GM12878 (cell line): ENCODE measurements around the gene RLIM. TPM values are rescaled to one million over a fixed set of nuclear protein-coding genes. Genes with fewer than 3 reads are reported as not detected.
A peak's percentile ranks its signal among the peaks of the same experiment; 100 is the strongest.

Experiments used
- ATAC-seq: fragments of 200-7000 bp; cut with Tn5 transposase; 3 replicates; pipeline ENCODE4 v1.9.1; 2020; ENCODE audit warnings: mild to moderate bottlenecking, moderate library complexity
- BruUV-seq: library from RNA; stranded (reverse); fragments of 400-500 nt; replicated peaks from 2 replicates; lab custom pipeline; 2021; lab: Mats Ljungman, UMichigan
- CTCF ChIA-PET: fragments of 300-600 bp; sonication (Branson Sonifier 250); formaldehyde crosslinking; extraction: SDS; loops from one replicate; lab custom pipeline; 2021; ENCODE audit warnings: inconsistent platforms; lab: Yijun Ruan, JAX
- POLR2A ChIA-PET: fragments of 350-600 bp; formaldehyde crosslinking; extraction: SDS; loops from one replicate; lab custom pipeline; 2021; ENCODE audit warnings: inconsistent platforms; lab: Charles Lee
- RAD21 ChIA-PET: fragments of 300-600 bp; sonication (Branson Sonifier 250); formaldehyde crosslinking; loops from one replicate; lab custom pipeline; 2023; ENCODE audit warnings: antibody characterized with exemption; ENCODE audit not compliant: unreplicated experiment; lab: Charles Lee
- SMC1A ChIA-PET: fragments of 300-600 bp; sonication (Branson Sonifier 250); formaldehyde crosslinking; loops from one replicate; lab custom pipeline; 2023; ENCODE audit not compliant: unreplicated experiment, uncharacterized antibody; lab: Charles Lee
- DNase-seq: peaks from one replicate; pipeline ENCODE4 v3.0.0-alpha.2; 2011; ENCODE audit warnings: low read depth, low spot score
- FAIRE-seq: peaks from 3 replicates; lab custom pipeline; 2011; peaks lifted over from hg19 to GRCh38; lab: Jason Lieb, UNC
- H2AFZ ChIP-seq: 2 replicates; pipeline ENCODE4 v1.6.0; 2011; ENCODE audit warnings: low read depth, low read length, control low read depth; ENCODE audit not compliant: control insufficient read depth
- H3K27ac ChIP-seq: 2 replicates; pipeline ENCODE4 v1.5.1; 2011; ENCODE audit warnings: control low read depth; ENCODE audit not compliant: control insufficient read depth, insufficient read depth
- H3K27me3 ChIP-seq, 2 experiments: replicated peaks in 1 of 2; 2 replicates each; pipeline versions ENCODE4 v1.6.0 to v1.6.1; 2011; ENCODE audit warnings: low read length in 1 of 2; ENCODE audit not compliant: control insufficient read depth in 2 of 2, insufficient read depth in 2 of 2
- H3K36me3 ChIP-seq, 2 experiments: 2 replicates each; pipeline ENCODE4 v1.5.1; 2011; ENCODE audit warnings: low read length in 1 of 2; ENCODE audit not compliant: control insufficient read depth in 2 of 2, insufficient read depth in 2 of 2
- H3K4me1 ChIP-seq: 2 replicates; pipeline ENCODE4 v1.6.1; 2011; ENCODE audit warnings: mild to moderate bottlenecking, low read length, moderate library complexity, mixed read lengths; ENCODE audit not compliant: control insufficient read depth, insufficient read depth
- H3K4me2 ChIP-seq: 2 replicates; pipeline ENCODE4 v1.6.0; 2011; ENCODE audit warnings: control low read depth; ENCODE audit not compliant: control insufficient read depth, insufficient read depth
- H3K4me3 ChIP-seq: fragments of 200-600 bp; sonication (generic); 2 replicates; pipeline ENCODE4 v1.5.1; 2016
- H3K79me2 ChIP-seq: 2 replicates; pipeline ENCODE4 v1.6.0; 2011; ENCODE audit warnings: low read length; ENCODE audit not compliant: control insufficient read depth, insufficient read depth
- H3K9ac ChIP-seq: 2 replicates; pipeline ENCODE4 v1.8.0; 2011; ENCODE audit warnings: low read length, control low read depth, mixed read lengths; ENCODE audit not compliant: control insufficient read depth, insufficient read depth
- H3K9me3 ChIP-seq: replicated peaks from 3 replicates; pipeline ENCODE4 v1.5.1; 2011; ENCODE audit warnings: mild to moderate bottlenecking, low read length; ENCODE audit not compliant: control insufficient read depth, insufficient read depth
- H4K20me1 ChIP-seq: 2 replicates; pipeline ENCODE4 v1.6.0; 2011; ENCODE audit not compliant: control insufficient read depth, insufficient read depth
- ASH2L ChIP-seq: fragments of 300-600, 200-600 bp; sonication (generic); IDR thresholded peaks from 2 replicates; pipeline ENCODE4 v1.6.1; 2017; ENCODE audit warnings: low read depth, mild to moderate bottlenecking, borderline replicate concordance
- BACH1 ChIP-seq: fragments of 450-650 bp; IDR thresholded peaks from 2 replicates; pipeline ENCODE4 v1.6.1; 2017; ENCODE audit warnings: mild to moderate bottlenecking, borderline replicate concordance
- BRCA1 ChIP-seq: IDR thresholded peaks from 2 replicates; pipeline ENCODE4 v1.6.1; 2011; ENCODE audit warnings: low read depth, low read length, improper control_type of control experiment
- CHD1 ChIP-seq: IDR thresholded peaks from 2 replicates; pipeline ENCODE4 v1.6.1; 2012; ENCODE audit warnings: low read depth, low read length, improper control_type of control experiment
- NFYA ChIP-seq: IDR thresholded peaks from 2 replicates; pipeline ENCODE4 v1.6.1; 2011; ENCODE audit warnings: low read depth, mild to moderate bottlenecking, low read length, improper control_type of control experiment, borderline replicate concordance
- PAX8 ChIP-seq: fragments of 450-650 bp; IDR thresholded peaks from 2 replicates; pipeline ENCODE4 v1.6.1; 2017; ENCODE audit warnings: mild to moderate bottlenecking, moderate library complexity
- SIN3A ChIP-seq: IDR thresholded peaks from 2 replicates; pipeline ENCODE4 v1.6.1; 2012; ENCODE audit warnings: low read depth, low read length, improper control_type of control experiment
- SPI1 ChIP-seq: IDR thresholded peaks from 2 replicates; pipeline ENCODE4 v1.6.1; 2011; ENCODE audit warnings: low read depth, mild to moderate bottlenecking, low read length, moderate library complexity, borderline replicate concordance; ENCODE audit not compliant: insufficient read depth
- STAT3 ChIP-seq: IDR thresholded peaks from 2 replicates; pipeline ENCODE4 v1.6.1; 2011; ENCODE audit warnings: low read depth, low read length, improper control_type of control experiment
- TAF1 ChIP-seq: IDR thresholded peaks from 2 replicates; pipeline ENCODE4 v1.6.1; 2011; ENCODE audit warnings: mild to moderate bottlenecking, low read depth, low read length, borderline replicate concordance
- ZNF622 ChIP-seq: fragments of 450-650 bp; IDR thresholded peaks from 2 replicates; pipeline ENCODE4 v1.6.1; 2017; ENCODE audit warnings: mild to moderate bottlenecking, inconsistent platforms
- ZNF687 ChIP-seq: fragments of 450-650 bp; IDR thresholded peaks from 2 replicates; pipeline ENCODE4 v1.6.1; 2017; ENCODE audit warnings: mild to moderate bottlenecking, moderate library complexity
- WGBS: methylation state at CpG from one replicate; pipeline ENCODE4 v1.1.6; 2016; ENCODE audit warnings: low lambda C conversion rate; ENCODE audit not compliant: insufficient replicate concordance, insufficient coverage; ENCODE audit errors: missing lambda C conversion rate; 5-methylcytosine and 5-hydroxymethylcytosine counted together
- in situ Hi-C: fragments of 300-500 bp; cut with MboI; formaldehyde crosslinking; loops from 9 replicates; pipeline ENCODE4 v1.14.3; 2018; ENCODE audit warnings: mixed read lengths
- intact Hi-C: fragments of 100-400 bp; cut with micrococcal nuclease; formaldehyde crosslinking; loops from one replicate; pipeline ENCODE4 v1.14.2; 2022; ENCODE audit not compliant: unreplicated experiment
- polyA plus RNA-seq, 11 experiments: library from polyadenylated mRNA; depleted of rRNA in 4 of 11; unstranded in 6 of 11; stranded (reverse) in 5 of 11; fragments of >200 nt; fragmentation: Nextera tagmentation in 4 of 11; fragmentation: Illumina TruSeq in 1 of 11; extraction: Ambion mirVana in 4 of 11; extraction: Trizol in 1 of 11; gene quantifications; 1 replicate in 1 of 11; 2 replicates in 10 of 11; pipeline versions ENCODE4 v1.2.1 to v1.2.3, GENCODE V29; 2011 to 2016; ENCODE audit warnings: inconsistent platforms in 2 of 11, missing spikeins in 2 of 11, low read depth in 1 of 11
- total RNA-seq, 4 experiments: library from RNA; depleted of rRNA in 3 of 4; stranded (reverse); fragments of >200 nt in 3 of 4; fragmentation: Illumina TruSeq in 1 of 4; extraction: Trizol in 1 of 4; gene quantifications; 2 replicates each; pipeline versions ENCODE4 v1.2.1 to v1.2.3, GENCODE V29; 2013 to 2021
- TF ChIP-seq, protein P1 (sequence below): fragments of 450-650 bp; IDR thresholded peaks from 2 replicates; pipeline ENCODE4 v1.6.1; 2017; ENCODE audit warnings: low read depth, mild to moderate bottlenecking, moderate library complexity
- TF ChIP-seq, protein P2 (sequence below): fragments of 450-650 bp; IDR thresholded peaks from 2 replicates; pipeline ENCODE4 v1.6.1; 2014; ENCODE audit warnings: mild to moderate bottlenecking

The RLIM gene
- total and polyA plus RNA-seq, 10 of the 15 experiments (the other 5 are each of a cell fraction or from before 2014, with no cell fraction given), result 4.0 to 33.9 (median 15.1) TPM

DNA sequence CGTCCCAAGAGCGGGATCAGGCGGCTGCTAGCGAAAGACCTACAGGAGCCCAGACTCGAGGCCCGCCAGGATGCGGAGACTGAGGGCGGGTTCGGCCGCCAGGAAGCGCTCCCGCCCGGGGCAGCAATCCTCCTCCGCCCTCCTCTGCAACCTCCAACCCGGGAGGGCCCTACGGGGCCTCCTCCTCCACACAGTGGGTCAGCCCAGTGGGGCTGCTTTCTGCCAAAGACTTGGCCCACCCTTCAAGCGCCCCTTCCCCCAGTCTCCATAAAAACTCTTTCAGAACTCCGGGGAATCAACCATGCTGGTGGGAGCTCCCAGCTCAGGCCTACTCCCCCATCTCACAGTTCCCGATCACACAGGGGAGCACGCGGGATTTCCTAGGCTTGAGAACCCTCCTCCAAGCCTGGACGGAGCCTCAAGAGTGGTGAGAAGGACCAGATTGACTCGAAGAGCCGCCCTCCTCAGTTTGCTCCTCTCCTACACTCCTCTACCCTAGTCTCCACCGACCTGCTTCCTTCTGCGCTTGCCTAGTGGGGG is 77.5 kb downstream of the RLIM start:
- Histone ChIP-seq H3K4me3 (peak overlapping the region; percentile 63), H3K79me2 (no peaks in the 10 kb centered on the region), H4K20me1 (no peaks in the 10 kb centered on the region), H3K36me3 (no peaks in the 10 kb centered on the region), H3K27ac (no peak overlapping the region), H3K9me3 (no peaks in the 10 kb centered on the region), H3K4me2 (peak overlapping the region; percentile 85), H3K9ac (peak overlapping the region; percentile 40; the same call in 1 of the 2 replicates), H2AFZ (peak overlapping the region; percentile 69), H3K4me1 (peaks cover 6% of the 10 kb centered on the region), H3K27me3 (no peaks in the 10 kb centered on the region)
- no peak for FAIRE-seq
- TF ChIP-seq, protein P1, sequence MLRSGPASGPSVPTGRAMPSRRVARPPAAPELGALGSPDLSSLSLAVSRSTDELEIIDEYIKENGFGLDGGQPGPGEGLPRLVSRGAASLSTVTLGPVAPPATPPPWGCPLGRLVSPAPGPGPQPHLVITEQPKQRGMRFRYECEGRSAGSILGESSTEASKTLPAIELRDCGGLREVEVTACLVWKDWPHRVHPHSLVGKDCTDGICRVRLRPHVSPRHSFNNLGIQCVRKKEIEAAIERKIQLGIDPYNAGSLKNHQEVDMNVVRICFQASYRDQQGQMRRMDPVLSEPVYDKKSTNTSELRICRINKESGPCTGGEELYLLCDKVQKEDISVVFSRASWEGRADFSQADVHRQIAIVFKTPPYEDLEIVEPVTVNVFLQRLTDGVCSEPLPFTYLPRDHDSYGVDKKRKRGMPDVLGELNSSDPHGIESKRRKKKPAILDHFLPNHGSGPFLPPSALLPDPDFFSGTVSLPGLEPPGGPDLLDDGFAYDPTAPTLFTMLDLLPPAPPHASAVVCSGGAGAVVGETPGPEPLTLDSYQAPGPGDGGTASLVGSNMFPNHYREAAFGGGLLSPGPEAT, result no peak
- TF ChIP-seq, protein P2, sequence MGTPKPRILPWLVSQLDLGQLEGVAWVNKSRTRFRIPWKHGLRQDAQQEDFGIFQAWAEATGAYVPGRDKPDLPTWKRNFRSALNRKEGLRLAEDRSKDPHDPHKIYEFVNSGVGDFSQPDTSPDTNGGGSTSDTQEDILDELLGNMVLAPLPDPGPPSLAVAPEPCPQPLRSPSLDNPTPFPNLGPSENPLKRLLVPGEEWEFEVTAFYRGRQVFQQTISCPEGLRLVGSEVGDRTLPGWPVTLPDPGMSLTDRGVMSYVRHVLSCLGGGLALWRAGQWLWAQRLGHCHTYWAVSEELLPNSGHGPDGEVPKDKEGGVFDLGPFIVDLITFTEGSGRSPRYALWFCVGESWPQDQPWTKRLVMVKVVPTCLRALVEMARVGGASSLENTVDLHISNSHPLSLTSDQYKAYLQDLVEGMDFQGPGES, result no peak
- TF ChIP-seq ZNF687, result no peak
- no peak for TF ChIP-seq PAX8
- TF ChIP-seq NFYA, result no peak
- no peak for TF ChIP-seq STAT3
- TF ChIP-seq ASH2L, result no peak
- no peak for TF ChIP-seq ZNF622
- no peak for TF ChIP-seq BRCA1
- no peak for TF ChIP-seq SPI1
- TF ChIP-seq CHD1, result no peak
- no peak for TF ChIP-seq BACH1
- no peak for TF ChIP-seq TAF1
- TF ChIP-seq SIN3A, result no peak
- no peak for DNase-seq
- SMC1A ChIA-PET, result no interaction called here
- peak; percentile 45 for ATAC-seq
- in situ Hi-C loops (no loop called here), intact Hi-C loops (no loop called here)
- 32% methylated on average over 25 of the region's 26 CpGs for WGBS
- POLR2A ChIA-PET, result no interaction called here
- no TSS peak for BruUV-seq
- CTCF ChIA-PET, result no interaction called here
- RAD21 ChIA-PET, result no interaction called here
